GM18526 (cell line): Measurements from ENCODE around the gene ANKRD61.
A peak's percentile ranks its signal among the peaks of the same experiment; 100 is the strongest.

Experiments used
- POLR2A ChIP-seq: IDR thresholded peaks from 3 replicates; pipeline ENCODE4 v1.6.1; 2011; ENCODE audit not compliant: insufficient read length; ENCODE audit errors: extremely low read depth

The ANKRD61 gene

DNA sequence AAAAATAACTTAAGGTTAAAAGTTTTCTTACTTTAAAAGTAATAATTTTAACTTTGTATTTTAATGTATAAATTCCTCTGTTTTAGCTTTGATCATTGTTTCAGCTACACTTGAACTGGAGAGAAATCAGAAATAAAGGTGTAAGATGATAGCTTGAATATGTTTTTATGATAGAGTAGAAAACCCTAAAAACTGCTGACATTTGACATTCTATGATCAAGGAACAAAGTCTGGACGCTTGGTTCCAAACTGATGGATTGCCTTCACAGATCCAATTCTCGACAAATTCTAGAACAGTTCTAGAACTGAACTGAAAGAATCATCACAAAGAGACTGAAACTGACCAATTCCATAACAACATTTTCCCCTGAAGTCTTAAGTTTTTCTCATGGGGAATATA, at the start of gene ANKRD61:
TSS of gene ANKRD61 (plus strand) at position 389 of the 400 bp plus-strand sequence. CDS start at position 389, 0 bp downstream.
- no peak for TF ChIP-seq POLR2A

DNA sequence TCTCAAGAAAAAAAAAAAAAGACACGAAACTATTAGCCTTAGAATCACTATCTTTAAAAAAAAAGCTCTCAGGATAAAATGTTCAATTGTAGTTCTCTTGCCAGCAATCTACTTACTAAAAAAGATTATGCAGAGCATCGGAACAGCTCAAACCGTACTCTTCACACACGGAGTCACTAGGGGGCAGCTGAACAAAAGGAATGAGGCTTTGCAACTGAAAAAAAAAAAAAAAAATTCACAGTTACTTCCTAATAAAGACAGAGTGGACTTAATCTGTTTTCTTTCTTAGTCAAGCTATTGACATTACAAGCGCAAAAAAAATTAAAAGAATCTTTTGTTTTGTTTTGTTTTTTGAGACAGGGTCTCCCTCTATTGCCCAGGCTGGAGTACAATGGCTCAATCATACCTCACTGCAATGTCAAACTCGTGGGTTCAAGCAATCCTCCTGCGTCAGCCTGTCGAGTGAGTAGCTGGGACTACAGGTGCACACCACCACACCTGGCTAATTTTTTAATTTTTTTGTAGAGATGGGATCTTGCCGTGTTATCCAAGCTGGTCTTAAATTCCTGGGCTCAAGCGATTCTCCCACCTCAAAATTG, 33.9 kb upstream of the ANKRD61 start:
- TF ChIP-seq POLR2A, result no peak

DNA sequence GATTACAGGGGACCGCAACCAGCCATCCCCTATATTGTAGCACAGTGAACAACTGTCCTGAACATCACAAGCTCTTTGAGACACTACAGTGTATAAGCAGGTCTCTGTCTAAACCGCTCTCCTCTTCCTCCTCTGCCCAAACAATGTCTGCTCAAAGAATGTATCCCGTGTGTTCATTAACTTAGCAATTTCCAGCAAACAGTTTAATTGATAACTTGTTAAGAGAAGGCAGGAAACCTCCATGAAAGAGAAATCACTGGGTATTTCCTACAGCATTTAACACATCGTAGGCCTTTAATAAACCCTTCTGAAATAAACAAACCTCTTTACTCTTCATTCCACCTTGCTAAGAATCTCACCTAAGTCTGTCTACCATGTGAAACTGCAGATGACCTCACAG, 23.8 kb upstream of the ANKRD61 start:
- no peak for TF ChIP-seq POLR2A

GRCh38 chr7:6008668-6009611, 22.2 kb upstream of the ANKRD61 start, which contains the start of the genes AIMP2 and PMS2:
TSS of gene AIMP2 (plus strand) at chr7:6009272. CDS start at chr7:6009364, 92 bp downstream.
TSS of gene PMS2 (minus strand) at chr7:6009049. CDS start at chr7:6009019, 30 bp downstream.
- peak; percentile 84 for TF ChIP-seq POLR2A

GRCh38 chr7:6011541-6011940, 19.6 kb upstream of the ANKRD61 start:
- no peak for TF ChIP-seq POLR2A

GRCh38 chr7:6012355-6013104, 18.6 kb upstream of the ANKRD61 start:
- TF ChIP-seq POLR2A, result no peak

DNA sequence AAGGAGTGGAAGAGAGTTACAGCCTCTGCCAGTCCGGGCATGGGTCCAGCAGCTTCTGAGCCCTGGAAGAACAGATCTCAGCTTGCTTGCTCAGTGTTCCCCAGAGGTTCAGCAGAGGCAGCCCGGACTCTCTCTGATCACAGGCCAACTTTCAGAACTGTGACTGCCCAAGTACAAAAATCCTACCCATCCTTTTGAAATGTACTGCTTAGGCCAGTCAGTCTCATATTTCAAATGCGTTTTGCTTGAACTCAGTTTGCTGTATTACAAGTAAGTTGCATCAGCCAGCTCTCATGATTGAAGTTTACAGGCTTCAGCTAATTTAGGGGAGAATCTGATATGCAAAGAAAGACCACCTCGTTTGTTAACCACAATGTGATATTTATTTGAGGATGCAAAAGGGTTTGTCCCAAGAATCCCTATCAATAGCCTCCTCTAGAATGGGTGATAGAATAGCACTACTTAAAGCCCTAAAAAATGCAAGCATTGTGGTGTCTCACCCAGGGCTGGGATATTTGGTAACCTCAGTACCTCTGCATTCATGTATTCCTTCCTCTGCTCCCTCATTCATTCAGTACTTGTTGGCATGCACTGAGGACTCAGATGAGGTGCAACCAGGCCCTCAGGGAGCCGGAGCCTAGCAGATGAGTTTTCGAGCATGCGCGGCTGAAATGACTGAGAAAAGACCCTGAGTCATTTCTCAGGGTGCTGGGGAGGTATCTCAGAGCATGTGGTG, 15.1 kb upstream of the ANKRD61 start:
- TF ChIP-seq POLR2A, result no peak

DNA sequence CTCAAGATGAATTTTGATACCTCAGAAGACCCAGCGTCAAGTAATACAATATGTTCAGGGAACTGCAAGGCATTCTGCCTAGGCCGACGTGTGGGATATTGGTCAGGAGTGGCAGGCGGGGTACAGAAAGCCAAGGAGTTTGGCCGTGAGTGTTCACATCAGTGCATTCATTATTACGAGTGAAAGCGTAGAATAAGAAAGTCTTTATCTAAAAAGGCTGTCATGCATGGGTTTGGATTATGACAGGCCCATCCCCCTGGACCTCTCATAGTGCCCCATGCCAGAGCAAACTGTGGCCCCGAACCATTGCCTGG, 14.6 kb upstream of the ANKRD61 start:
- TF ChIP-seq POLR2A, result no peak

GRCh38 chr7:6020371-6021286, 10.5 kb upstream of the ANKRD61 start:
- no peak for TF ChIP-seq POLR2A

DNA sequence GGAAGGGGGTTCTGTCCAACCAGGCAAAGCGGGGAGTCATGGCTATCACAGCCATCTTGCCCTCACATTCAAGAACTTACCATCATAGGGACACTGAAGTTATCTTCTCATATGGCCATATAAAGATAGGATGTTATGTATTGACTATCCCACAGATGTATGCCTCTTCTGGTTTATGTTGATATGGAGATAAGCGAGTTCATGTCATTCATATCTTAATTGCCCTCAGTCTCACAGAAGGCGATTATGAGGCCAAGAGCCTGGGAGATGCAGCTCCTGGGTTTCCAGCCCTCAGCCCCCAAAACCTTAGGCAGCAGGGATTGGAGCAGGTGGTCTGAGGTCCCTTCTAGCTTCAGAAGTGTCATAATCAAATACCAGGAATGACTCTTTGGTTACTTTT, 8.5 kb upstream of the ANKRD61 start:
- no peak for TF ChIP-seq POLR2A

DNA sequence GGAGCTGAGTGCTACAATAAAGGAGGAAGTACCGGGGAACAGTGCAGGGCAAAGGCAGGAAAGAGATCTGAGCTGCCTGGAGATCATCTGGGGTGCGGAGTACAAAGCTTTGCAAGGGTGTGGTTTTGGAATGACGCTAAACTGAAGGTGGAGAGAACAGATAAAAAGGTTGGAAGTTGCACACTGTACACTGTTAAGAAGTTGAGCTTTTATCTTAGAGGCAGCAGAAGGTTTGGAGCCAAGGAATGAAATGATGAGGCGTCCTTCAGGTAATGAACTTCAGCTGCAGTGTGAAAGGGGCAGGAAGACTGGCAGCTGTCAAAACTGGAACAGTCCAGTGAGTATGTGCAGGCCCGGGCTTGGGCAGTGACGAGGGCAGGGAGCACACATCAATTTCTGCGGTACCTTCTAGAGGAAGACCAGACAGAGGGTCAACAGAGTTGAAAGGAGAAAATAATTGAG, 7.2 kb upstream of the ANKRD61 start:
- no peak for TF ChIP-seq POLR2A

GRCh38 chr7:6026011-6026819, 5.0 kb upstream of the ANKRD61 start:
- no peak for TF ChIP-seq POLR2A

DNA sequence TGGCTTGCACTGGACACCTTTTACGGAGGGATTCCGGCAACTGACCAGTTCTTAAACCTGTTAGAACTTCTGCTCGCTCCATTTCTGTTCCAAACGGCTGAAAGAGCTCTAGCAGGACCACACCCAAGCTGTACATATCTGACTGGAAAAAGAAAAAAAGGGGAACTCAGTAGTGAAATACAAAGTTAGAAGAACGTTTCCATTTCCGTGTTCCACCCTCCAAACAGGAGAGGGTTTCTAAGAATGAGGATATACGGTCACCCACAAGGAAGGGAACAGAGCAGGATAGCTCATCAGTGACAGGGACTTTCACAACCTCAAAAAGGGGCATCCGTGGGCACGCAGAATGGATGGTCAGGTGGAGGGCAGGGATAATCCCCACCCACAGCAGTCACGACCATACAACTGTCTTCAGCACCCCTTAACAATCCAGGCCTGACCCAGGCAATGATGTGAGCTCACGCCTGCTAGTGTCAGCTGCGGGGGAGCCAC, 4.3 kb upstream of the ANKRD61 start:
- TF ChIP-seq POLR2A, result no peak
